DOHH2 (cell line): ENCODE measurements around the gene ETS2.

Experiments
- H3F3A ChIP-seq: fragments of 200-600 bp; sonication (generic), shearing (Covaris generic); 2 replicates; pipeline ENCODE4 v1.6.0; 2016; ENCODE audit warnings: antibody characterized with exemption, mild to moderate bottlenecking; ENCODE audit not compliant: control insufficient read depth, insufficient read depth
- H3K27ac ChIP-seq: fragments of 200-600 bp; sonication (generic); 2 replicates; pipeline ENCODE4 v1.5.1; 2014; ENCODE audit warnings: low read depth, mild to moderate bottlenecking, low read length, moderate library complexity
- H3K27me3 ChIP-seq: fragments of 200-600 bp; sonication (generic); 2 replicates; pipeline ENCODE4 v1.6.1; 2014; ENCODE audit warnings: mild to moderate bottlenecking, low read length, mixed read lengths; ENCODE audit not compliant: control insufficient read depth
- H3K36me3 ChIP-seq: fragments of 200-600 bp; sonication (generic); 2 replicates; pipeline ENCODE4 v1.6.1; 2014; ENCODE audit warnings: mild to moderate bottlenecking, low read length, moderate library complexity, mixed read lengths; ENCODE audit not compliant: control insufficient read depth
- H3K4me1 ChIP-seq: fragments of 200-600 bp; sonication (generic); 2 replicates; pipeline ENCODE4 v1.6.1; 2014; ENCODE audit warnings: mild to moderate bottlenecking, low read length, mixed read lengths; ENCODE audit not compliant: control insufficient read depth
- H3K4me2 ChIP-seq: fragments of 200-600 bp; sonication (generic); 2 replicates; pipeline ENCODE4 v1.6.0; 2014; ENCODE audit warnings: mild to moderate bottlenecking, low read length, moderate library complexity
- H3K4me3 ChIP-seq: fragments of 200-600 bp; sonication (generic); 2 replicates; pipeline ENCODE4 v1.5.1; 2014; ENCODE audit warnings: mild to moderate bottlenecking, low read length, mixed read lengths
- H3K79me2 ChIP-seq: fragments of 200-600 bp; sonication (generic); 2 replicates; pipeline ENCODE4 v1.6.1; 2014; ENCODE audit warnings: mild to moderate bottlenecking, low read length, mixed read lengths; ENCODE audit not compliant: control insufficient read depth
- H3K9me2 ChIP-seq: fragments of 200-600 bp; sonication (generic); replicated peaks from 2 replicates; pipeline ENCODE4 v1.6.1; 2014; ENCODE audit warnings: mild to moderate bottlenecking, low read length, mixed read lengths; ENCODE audit not compliant: control insufficient read depth
- H3K9me3 ChIP-seq: fragments of 200-600 bp; sonication (generic); 2 replicates; pipeline ENCODE4 v1.6.1; 2014; ENCODE audit warnings: antibody characterized with exemption, low read length, mixed read lengths; ENCODE audit not compliant: control insufficient read depth, insufficient read depth
- H4K20me1 ChIP-seq: fragments of 200-600 bp; sonication (generic); 2 replicates; pipeline ENCODE4 v1.6.0; 2014; ENCODE audit warnings: low read depth, mild to moderate bottlenecking, antibody characterized with exemption, low read length, moderate library complexity; ENCODE audit not compliant: control insufficient read depth, insufficient read depth
- CTCF ChIP-seq: fragments of 200-600 bp; sonication (generic); IDR thresholded peaks from one replicate; pipeline ENCODE4 v1.5.1; 2014; ENCODE audit warnings: antibody characterized with exemption, mild to moderate bottlenecking, low read depth, low read length; ENCODE audit not compliant: poor library complexity, severe bottlenecking
- EZH2phosphoT487 ChIP-seq: fragments of 200-600 bp; sonication (generic); IDR thresholded peaks from 2 replicates; pipeline ENCODE4 v1.6.1; 2017; ENCODE audit warnings: borderline replicate concordance, mild to moderate bottlenecking, antibody characterized with exemption, low read length, moderate library complexity, mixed read lengths

Gene ETS2

GRCh38 chr21:38821248-38821647 is 15.5 kb downstream of the ETS2 start:
- H3K9me3 ChIP-seq = peaks cover 2% of the 10 kb centered on the region; the same call in 1 of the 2 replicates
- H3K4me3 ChIP-seq = no peak overlapping the region
- no peaks in the 10 kb centered on the region for H3K9me2 ChIP-seq
- no peaks in the 10 kb centered on the region for H4K20me1 ChIP-seq
- H3K36me3 ChIP-seq = peaks cover 92% of the 10 kb centered on the region
- no peak overlapping the region for H3K4me2 ChIP-seq
- no peak overlapping the region for H3K27ac ChIP-seq
- H3K27me3 ChIP-seq = no peaks in the 10 kb centered on the region
- peaks cover 7% of the 10 kb centered on the region for H3K4me1 ChIP-seq
- TF ChIP-seq CTCF (no peak), EZH2phosphoT487 (no peak)
- peaks cover 32% of the 10 kb centered on the region for H3F3A ChIP-seq
- 0 out of 2 replicates have a peak, but pooled peaks cover 3% of the 10 kb centered on the region for H3K79me2 ChIP-seq

GRCh38 chr21:38821959-38822682 is 16.4 kb downstream of the ETS2 start:
- peaks cover 7% of the 10 kb centered on the region for H3K4me1 ChIP-seq
- H3K9me2 ChIP-seq = no peaks in the 10 kb centered on the region
- H4K20me1 ChIP-seq = no peaks in the 10 kb centered on the region
- H3K4me2 ChIP-seq = no peak overlapping the region
- H3K4me3 ChIP-seq = no peak overlapping the region
- H3K36me3 ChIP-seq = peaks cover 85% of the 10 kb centered on the region
- H3K79me2 ChIP-seq = 0 out of 2 replicates have a peak, but pooled peaks cover 3% of the 10 kb centered on the region
- TF ChIP-seq CTCF = no peak
- no peak for TF ChIP-seq EZH2phosphoT487
- H3K27ac ChIP-seq = no peak overlapping the region
- H3K27me3 ChIP-seq = no peaks in the 10 kb centered on the region
- H3F3A ChIP-seq = peaks cover 35% of the 10 kb centered on the region
- H3K9me3 ChIP-seq = peaks cover 9% of the 10 kb centered on the region; the same call in 1 of the 2 replicates

- H3K27me3 ChIP-seq = no peaks in the 10 kb centered on the region
- H3K4me3 ChIP-seq = no peak overlapping the region
- TF ChIP-seq EZH2phosphoT487 (no peak), CTCF (no peak)
- no peaks in the 10 kb centered on the region for H4K20me1 ChIP-seq
- H3K36me3 ChIP-seq = peaks cover 78% of the 10 kb centered on the region
- 0 out of 2 replicates have a peak, but pooled peaks cover 3% of the 10 kb centered on the region for H3K79me2 ChIP-seq
- H3F3A ChIP-seq = peaks cover 35% of the 10 kb centered on the region
- H3K27ac ChIP-seq = no peak overlapping the region
- no peak overlapping the region for H3K4me2 ChIP-seq
- H3K9me3 ChIP-seq = peaks cover 12% of the 10 kb centered on the region; the same call in 1 of the 2 replicates
- H3K4me1 ChIP-seq = peaks cover 7% of the 10 kb centered on the region
- H3K9me2 ChIP-seq = no peaks in the 10 kb centered on the region
These were observed 17.1 kb downstream of the ETS2 start for GRCh38 chr21:38822778-38823238.
